ENCODE data around the gene OLIG2.

Gene OLIG2

GRCh38 chr21:33019885-33020557 lies 5.7 kb upstream of the OLIG2 start:
- DNase-seq (ENCODE audit: low spot score), result no peak

DNA sequence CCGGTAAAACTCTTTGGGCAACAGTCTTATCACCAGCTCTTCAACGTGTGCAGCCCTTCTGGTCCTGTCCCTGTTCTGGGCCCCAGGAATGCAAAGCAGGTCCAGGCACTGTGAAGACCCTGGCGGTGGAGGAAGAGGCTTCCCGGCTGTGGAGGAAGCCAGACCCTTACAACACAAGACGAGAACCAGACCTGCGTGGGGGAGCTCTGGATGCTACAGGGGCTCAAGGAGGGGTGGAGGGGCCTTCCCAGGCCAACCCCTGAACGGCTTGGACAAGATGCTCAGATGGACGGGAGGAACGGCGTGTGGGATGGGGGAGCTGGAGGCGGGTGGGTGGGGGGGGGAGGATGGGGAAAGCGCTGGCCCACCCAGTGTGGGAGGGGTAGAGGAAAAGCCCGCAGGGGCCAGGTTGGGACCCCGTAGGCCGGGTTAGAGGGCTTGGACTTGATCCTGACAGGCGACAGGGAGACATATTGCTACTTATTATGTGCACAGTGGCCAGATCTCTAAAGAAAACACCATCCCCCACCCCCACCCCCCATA lies 5.1 kb upstream of the OLIG2 start:
- no peak for DNase-seq (ENCODE audit: low spot score)

DNA sequence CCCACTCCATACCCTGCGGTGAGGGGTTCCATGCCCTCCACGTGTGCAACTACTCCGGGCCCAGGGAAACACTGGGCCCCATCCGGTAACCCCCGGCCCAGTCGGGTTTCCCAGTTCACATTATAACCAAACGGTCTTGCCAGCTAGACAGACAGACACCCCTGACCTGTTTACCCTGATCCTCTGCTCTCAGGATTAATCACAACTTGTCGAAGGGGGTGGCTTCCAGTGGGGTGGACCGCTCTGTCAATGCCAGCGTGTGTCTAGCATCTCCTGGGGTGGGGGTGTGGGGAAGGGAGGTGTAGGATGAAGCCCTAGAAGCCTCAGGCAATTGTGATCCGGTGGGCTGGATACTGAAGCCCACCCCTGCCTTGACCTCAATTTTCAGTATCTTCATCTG lies 4.6 kb upstream of the OLIG2 start:
- DNase-seq (ENCODE audit: low spot score), result no peak

DNA sequence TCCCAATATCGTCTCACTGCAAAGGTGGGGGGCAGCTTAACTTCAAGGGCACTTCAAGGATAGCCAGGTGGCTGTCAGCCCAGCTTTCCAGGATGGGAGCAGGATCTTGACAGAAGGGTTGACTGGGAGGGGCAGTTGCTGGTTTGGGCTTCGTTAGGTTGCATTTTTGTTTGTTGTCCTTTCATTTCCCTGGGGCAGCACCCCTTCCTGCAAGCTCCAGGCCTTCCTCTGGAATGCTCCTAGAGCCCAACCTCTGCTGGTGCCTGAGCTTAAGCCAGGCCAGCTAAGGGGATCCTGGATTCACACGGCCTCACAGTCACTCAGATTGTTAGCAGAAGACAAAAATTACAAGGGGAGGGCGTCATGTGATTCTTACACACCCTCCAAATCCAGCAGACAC lies 4.1 kb upstream of the OLIG2 start:
- DNase-seq (ENCODE audit: low spot score), result no peak

DNA sequence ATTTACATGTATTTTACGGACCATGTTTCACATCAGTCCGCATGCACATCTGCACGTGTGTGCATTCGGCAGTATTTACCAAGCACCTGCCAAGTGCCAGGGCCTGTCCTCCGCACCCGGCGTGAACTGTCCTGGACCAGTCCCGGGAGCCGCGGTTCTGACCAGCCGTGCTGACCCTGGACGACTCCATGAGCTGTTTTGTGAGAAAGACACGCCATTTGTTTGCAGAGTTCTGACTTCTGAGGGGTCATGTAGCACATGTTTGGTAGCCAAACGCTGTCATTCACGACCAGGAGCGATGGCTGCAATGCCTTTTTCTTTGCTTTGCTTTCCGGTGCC lies 3.3 kb upstream of the OLIG2 start:
- DNase-seq (ENCODE audit: low spot score), result no peak

- no peak for DNase-seq (ENCODE audit: low spot score)
These were observed 2.7 kb upstream of the OLIG2 start for GRCh38 chr21:33022828-33023573.

DNA sequence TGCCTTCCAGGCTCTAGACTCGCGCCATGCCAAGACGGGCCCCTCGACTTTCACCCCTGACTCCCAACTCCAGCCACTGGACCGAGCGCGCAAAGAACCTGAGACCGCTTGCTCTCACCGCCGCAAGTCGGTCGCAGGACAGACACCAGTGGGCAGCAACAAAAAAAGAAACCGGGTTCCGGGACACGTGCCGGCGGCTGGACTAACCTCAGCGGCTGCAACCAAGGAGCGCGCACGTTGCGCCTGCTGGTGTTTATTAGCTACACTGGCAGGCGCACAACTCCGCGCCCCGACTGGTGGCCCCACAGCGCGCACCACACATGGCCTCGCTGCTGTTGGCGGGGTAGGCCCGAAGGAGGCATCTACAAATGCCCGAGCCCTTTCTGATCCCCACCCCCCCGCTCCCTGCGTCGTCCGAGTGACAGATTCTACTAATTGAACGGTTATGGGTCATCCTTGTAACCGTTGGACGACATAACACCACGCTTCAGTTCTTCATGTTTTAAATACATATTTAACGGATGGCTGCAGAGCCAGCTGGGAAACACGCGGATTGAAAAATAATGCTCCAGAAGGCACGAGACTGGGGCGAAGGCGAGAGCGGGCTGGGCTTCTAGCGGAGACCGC lies 2.0 kb upstream of the OLIG2 start:
- DNase-seq (ENCODE audit: low spot score), result no peak

DNA sequence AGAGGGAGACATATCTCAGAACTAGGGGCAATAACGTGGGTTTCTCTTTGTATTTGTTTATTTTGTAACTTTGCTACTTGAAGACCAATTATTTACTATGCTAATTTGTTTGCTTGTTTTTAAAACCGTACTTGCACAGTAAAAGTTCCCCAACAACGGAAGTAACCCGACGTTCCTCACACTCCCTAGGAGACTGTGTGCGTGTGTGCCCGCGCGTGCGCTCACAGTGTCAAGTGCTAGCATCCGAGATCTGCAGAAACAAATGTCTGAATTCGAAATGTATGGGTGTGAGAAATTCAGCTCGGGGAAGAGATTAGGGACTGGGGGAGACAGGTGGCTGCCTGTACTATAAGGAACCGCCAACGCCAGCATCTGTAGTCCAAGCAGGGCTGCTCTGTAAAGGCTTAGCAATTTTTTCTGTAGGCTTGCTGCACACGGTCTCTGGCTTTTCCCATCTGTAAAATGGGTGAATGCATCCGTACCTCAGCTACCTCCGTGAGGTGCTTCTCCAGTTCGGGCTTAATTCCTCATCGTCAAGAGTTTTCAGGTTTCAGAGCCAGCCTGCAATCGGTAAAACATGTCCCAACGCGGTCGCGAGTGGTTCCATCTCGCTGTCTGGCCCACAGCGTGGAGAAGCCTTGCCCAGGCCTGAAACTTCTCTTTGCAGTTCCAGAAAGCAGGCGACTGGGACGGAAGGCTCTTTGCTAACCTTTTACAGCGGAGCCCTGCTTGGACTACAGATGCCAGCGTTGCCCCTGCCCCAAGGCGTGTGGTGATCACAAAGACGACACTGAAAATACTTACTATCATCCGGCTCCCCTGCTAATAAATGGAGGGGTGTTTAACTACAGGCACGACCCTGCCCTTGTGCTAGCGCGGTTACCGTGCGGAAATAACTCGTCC lies 1.3 kb upstream of the OLIG2 start:
- no peak for DNase-seq (ENCODE audit: low spot score)

- DNase-seq (ENCODE audit: low spot score), result no peak
These were observed 638 bp upstream of the OLIG2 start for GRCh38 chr21:33025106-33025488.

- DNase-seq (ENCODE audit: low spot score), result no peak
These were observed 716 bp downstream of the OLIG2 start for GRCh38 chr21:33026443-33026858.

DNA sequence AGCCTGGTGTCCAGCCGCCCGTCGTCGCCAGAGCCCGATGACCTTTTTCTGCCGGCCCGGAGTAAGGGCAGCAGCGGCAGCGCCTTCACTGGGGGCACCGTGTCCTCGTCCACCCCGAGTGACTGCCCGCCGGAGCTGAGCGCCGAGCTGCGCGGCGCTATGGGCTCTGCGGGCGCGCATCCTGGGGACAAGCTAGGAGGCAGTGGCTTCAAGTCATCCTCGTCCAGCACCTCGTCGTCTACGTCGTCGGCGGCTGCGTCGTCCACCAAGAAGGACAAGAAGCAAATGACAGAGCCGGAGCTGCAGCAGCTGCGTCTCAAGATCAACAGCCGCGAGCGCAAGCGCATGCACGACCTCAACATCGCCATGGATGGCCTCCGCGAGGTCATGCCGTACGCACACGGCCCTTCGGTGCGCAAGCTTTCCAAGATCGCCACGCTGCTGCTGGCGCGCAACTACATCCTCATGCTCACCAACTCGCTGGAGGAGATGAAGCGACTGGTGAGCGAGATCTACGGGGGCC lies 1.2 kb downstream of the OLIG2 start:
- DNase-seq (ENCODE audit: low spot score), result no peak

GRCh38 chr21:33027401-33028286 lies 1.9 kb downstream of the OLIG2 start:
- DNase-seq (ENCODE audit: low spot score), result no peak

DNA sequence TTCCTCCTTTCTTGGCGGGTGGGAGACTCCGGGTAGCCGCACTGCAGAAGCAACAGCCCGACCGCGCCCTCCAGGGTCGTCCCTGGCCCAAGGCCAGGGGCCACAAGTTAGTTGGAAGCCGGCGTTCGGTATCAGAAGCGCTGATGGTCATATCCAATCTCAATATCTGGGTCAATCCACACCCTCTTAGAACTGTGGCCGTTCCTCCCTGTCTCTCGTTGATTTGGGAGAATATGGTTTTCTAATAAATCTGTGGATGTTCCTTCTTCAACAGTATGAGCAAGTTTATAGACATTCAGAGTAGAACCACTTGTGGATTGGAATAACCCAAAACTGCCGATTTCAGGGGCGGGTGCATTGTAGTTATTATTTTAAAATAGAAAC lies 2.5 kb downstream of the OLIG2 start:
- DNase-seq (ENCODE audit: low spot score), result no peak

DNA sequence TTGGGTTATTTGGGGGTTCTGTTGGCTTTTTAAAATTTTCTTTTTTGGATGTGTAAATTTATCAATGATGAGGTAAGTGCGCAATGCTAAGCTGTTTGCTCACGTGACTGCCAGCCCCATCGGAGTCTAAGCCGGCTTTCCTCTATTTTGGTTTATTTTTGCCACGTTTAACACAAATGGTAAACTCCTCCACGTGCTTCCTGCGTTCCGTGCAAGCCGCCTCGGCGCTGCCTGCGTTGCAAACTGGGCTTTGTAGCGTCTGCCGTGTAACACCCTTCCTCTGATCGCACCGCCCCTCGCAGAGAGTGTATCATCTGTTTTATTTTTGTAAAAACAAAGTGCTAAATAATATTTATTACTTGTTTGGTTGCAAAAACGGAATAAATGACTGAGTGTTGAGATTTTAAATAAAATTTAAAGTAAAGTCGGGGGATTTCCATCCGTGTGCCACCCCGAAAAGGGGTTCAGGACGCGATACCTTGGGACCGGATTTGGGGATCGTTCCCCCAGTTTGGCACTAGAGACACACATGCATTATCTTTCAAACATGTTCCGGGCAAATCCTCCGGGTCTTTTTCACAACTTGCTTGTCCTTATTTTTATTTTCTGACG lies 3.1 kb downstream of the OLIG2 start:
- no peak for DNase-seq (ENCODE audit: low spot score)

DNA sequence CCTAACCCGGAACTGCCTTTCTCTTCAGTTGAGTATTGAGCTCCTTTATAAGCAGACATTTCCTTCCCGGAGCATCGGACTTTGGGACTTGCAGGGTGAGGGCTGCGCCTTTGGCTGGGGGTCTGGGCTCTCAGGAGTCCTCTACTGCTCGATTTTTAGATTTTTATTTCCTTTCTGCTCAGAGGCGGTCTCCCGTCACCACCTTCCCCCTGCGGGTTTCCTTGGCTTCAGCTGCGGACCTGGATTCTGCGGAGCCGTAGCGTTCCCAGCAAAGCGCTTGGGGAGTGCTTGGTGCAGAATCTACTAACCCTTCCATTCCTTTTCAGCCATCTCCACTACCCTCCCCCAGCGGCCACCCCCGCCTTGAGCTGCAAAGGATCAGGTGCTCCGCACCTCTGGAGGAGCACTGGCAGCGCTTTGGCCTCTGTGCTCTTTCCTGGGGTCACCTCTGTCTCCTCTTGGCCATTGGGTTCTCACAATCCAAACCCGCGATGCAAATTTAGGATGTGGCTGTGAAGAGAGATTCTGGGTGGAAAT lies 3.7 kb downstream of the OLIG2 start:
- no peak for DNase-seq (ENCODE audit: low spot score)

DNA sequence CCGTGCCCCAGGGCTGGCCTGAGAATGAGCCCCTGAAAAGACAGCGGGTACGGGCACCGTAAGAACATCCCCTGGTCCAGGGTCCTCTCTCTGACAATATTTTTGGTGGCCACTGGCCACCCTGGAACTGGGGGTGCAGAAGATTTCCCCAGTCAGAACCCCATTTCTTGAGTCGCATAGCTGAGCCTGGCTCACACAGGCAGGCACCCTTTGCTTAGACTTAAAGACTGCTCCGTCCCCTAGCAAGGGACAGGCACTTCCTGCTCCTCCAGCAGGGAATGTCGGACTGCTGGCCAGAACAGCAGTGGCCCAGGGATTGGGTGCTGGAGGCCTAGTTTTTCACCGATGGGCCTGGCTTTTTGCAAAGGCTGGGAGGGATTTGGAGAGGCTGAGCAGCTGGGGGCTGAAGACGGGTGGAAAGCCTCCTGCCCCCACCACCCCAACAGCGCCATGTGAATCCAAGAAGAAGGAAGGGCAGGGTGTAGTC lies 4.3 kb downstream of the OLIG2 start:
- no peak for DNase-seq (ENCODE audit: low spot score)

GRCh38 chr21:33030633-33031032 lies 4.9 kb downstream of the OLIG2 start:
- DNase-seq (ENCODE audit: low spot score), result no peak

- DNase-seq (ENCODE audit: low spot score), result no peak
These were observed 5.6 kb downstream of the OLIG2 start for GRCh38 chr21:33031152-33031911.

GRCh38 chr21:33032434-33033047 lies 6.8 kb downstream of the OLIG2 start:
- no peak for DNase-seq (ENCODE audit: low spot score)
